Measurements from ENCODE around the gene ELSPBP1.
"Not testable (repeated sequence)": the region's sequence is repeated elsewhere in the genome, so short reads cannot be mapped to it uniquely, and the experiment has no call there.

ELSPBP1 gene

DNA sequence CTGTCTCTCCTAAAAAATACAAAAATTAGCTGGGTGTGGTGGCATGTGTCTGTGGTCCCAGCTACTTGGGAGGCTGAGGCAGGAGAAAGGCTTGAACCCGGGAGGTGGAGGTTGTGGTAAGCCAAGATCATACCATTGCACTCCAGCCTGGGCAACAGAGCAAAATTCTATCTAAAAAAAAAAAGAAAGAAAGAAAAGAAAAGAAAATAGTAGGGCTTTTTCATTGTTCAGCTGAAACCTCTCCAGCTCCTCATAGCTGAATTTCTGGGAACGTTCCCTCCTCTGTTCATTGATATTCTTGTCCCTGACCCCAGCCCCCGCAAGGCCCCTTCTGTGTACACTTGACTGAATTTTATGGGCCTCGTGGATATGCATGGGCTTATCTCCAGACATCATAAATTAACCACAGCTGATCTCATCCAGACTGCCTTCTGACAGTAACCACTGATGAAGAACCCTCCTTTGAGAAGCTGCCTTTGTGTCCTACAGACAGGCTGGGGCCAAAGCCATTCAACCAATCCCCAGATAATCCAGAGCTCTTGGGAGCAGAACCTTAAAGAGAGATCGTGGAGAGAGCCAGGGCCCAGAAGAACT, at the start of gene ELSPBP1:
Gene ELSPBP1 (plus strand): TSS at position 424 of the 594 bp plus-strand sequence. CDS start 14,036 bp downstream, outside the sequence.
- no peak for DNase-seq (ENCODE audit: low read depth)

DNA sequence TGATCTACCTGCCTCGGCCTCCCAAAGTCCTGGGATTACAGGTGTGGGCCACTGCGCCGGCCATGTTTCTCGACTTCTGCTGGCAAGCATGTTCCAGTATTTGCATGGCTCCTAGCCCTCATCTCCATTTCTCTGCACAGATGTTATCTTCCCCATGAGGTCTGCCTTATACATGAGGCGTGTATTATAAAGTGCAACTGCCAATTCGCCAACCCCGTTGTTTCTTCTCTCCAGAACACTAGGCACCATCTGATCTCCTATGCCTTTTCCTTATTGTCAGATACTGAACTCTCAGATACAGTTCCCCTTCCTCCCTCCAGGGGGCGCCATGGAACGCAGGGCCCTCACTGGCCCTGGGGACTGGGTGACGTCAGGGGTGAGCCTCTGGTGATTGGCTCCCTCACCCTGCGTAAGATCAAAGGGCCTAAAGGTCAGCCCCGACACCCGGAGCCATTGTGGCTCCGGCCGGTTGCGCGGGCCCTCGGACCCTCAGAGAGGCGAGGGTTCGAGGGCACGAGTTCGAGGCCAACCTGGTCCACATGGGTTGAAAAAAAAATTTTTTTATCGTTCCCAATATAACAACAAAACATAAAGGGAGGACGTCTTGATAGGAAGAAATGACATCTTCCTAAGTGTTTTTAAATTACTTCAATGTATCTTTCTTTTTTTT, 44.4 kb upstream of the ELSPBP1 start:
- DNase-seq (ENCODE audit: low read depth) = not testable (repeated sequence)

DNA sequence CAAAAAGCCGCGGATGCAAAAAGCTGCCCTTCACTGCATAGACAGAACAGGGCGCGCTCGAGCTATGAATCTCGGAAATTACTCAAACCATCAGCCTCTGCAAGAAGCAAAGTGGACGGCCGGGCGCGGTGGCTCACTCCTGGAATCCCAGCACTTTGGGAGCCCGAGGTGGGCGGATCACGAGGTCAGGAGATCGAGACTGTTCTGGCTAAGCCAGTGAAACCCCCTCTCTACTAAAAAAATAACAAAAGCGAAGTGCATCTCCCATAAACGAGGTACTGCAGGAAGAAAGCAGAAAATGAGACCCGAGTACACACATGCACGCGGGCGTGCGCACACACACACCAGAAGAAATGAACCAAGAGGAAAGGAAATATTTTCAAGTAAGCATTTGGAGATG, 42.3 kb upstream of the ELSPBP1 start:
- not testable (repeated sequence) for DNase-seq (ENCODE audit: low read depth)

DNA sequence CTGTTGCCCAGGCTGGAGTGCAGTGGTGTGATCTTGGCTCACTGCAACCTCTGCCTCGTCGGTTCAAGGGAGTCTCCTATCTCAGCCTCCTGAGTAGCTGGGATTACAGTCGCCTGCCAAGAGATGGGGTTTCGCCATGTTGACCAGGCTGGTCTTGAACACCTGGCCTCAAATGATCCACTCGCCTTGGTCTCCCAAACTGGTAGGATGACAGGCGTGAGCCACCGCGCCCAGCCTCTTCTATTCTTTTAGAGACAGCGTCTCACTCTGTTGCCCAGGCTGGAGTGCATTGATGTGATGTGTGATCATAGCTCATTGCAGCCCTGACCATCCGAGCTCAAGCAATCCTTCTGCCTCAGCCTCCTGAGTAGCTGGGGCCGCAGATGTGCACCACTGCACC, 38.5 kb upstream of the ELSPBP1 start:
- not testable (repeated sequence) for DNase-seq (ENCODE audit: low read depth)

DNA sequence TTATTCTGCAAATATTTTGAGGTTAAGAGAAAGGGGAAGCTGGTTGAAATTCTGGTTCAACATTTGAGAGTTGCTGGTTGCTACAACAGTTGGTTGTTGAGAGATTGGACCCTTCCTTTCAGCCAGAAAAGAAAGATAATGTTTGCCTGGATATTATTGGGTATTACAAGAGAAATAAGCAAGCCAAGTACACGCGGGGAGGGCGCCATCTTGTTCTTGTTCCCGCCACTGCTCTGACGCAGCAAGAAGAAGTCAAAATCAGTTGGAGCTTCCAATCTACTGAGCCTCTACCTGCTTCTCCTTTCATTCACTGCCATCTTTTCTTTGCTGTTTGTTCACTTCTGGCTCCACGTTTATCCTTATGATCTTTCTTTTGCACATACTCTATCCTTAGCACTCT, 20.9 kb upstream of the ELSPBP1 start:
- no peak for DNase-seq (ENCODE audit: low read depth)

DNA sequence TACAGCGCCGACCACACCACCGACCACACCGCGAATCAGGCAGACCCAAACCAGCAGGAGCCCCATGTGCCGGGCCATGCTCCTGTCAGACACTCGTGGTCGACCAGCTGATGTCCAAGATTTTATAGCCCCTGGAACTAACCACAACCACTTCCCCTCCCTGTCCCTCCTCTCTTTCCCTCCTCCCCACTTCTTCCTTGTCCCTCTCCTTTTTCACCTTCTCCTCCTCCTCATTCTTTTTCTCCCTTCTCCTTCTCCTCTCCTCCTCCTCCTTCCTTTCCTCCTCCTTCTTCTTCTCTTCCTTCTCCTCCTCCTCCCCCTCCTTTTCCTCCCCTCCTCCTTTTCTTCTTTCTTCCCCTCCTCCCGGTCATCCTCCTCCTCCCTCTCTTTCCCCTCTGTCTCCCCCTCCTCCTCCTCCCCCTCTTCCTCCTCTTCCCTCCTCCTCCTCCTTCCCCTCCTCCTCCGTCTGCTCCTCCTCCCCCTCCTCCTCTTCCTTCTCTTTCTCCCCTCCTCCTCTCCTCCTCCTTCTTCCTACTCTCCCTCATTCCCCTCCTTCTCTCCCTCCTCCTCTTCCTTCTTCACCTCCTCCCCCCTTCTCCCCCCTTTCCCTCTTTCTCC, 3.1 kb upstream of the ELSPBP1 start:
- DNase-seq (ENCODE audit: low read depth) = no peak

DNA sequence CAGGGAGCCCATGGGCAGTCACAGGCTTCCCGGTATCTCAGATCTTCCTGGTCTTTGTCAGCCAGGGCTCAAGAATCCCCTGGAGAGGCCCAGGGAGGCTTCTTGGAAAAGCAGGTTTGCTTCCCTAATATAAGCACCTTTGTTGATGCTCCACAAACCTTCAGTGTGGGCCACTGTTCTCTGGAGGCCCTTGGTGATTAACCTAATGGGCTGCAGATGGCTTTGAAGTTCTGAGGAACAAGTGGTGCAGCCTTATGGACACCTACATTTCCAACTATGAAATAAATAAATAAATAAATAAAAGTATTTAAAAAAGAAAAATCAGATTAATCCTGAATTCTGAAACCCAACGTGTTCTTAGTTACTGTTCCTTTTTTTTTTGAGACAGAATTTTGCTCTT, 2.4 kb upstream of the ELSPBP1 start, which contains the start of gene BSPH1:
Gene BSPH1 (minus strand): TSS at position 101 of the 400 bp plus-strand sequence. CDS start 89 bp downstream, at position 12.
- DNase-seq (ENCODE audit: low read depth) = no peak

DNA sequence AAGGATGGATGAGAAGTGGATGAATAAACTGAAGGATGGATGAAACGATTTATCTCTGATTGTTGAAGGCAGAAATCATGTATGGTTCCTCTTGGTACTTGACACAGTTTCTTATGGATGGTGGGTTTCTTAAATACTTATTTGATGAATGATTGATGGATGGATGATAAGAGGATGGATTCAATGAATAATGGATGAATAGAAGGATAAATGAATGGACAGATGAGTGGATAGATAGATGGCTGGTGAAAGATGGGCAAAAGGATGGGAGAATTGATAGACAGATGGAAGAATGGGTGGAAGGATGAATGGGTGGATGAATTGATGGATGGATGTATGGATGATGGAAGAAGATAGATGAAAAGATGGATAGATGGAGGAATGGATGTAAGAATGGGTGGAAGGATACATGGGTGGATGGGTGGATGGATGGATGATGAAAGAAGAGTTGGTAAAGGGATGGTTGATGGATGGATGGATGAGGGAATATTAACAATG, 1.8 kb downstream of the ELSPBP1 start:
- no peak for DNase-seq (ENCODE audit: low read depth)

DNA sequence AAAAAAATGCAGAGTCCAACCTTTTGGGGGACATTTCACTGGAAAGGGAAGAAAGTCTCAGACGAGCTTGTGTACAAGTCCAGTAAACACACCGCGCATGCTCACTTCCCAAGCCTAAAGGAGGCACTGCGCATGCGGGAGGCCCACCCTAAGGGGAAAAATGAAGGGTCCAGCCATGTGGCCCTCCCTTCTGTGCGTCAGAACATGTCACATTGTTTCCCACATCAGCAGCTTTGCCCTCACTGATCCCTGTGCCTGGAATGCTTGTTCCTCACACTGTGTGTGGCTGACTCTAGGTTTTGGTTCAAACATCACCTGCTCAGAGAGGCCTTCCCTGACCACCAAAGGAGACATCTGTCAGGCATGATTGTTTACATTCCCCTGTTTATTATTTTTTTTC, 4.4 kb downstream of the ELSPBP1 start:
- DNase-seq (ENCODE audit: low read depth) = no peak

DNA sequence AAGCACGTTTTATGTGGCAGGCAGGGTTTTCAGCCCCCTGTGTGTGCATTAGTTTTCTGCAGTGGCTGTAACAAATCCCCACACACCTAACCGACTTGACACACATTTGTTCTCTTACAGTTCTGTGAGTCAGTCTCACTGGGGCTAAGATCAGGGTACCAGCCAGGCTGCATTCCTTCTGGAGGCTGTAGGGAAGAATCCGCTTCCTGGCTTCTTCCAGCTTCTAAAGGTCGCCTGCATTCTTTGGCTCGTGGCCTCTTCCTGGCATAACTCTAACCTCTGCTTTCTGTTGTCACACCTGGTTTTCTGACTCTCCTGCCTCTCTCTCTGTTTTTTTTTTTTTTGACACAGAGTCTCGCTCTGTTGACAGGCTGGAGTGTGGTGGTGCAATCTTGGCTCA, 6.4 kb downstream of the ELSPBP1 start:
- DNase-seq (ENCODE audit: low read depth) = no peak

DNA sequence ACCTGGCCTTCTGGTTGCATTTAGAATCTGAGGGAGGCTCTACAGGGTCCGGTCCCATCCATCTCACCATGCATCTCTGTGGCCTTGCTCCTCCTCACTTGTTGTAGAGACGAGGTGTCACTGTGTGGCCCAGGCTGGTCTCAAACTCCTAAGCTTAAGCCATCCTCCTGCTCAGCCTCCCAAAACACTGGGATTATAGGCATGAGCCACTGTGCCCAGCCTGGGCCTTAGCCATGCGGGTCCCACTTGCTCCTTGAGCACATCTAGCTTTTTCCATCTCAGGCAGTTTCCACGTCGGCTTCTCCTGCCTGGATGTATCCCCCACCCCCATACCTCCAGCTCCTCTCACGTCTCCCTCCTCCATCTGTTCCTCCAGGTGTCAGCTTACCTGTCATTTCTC, 9.8 kb downstream of the ELSPBP1 start:
- no peak for DNase-seq (ENCODE audit: low read depth)

DNA sequence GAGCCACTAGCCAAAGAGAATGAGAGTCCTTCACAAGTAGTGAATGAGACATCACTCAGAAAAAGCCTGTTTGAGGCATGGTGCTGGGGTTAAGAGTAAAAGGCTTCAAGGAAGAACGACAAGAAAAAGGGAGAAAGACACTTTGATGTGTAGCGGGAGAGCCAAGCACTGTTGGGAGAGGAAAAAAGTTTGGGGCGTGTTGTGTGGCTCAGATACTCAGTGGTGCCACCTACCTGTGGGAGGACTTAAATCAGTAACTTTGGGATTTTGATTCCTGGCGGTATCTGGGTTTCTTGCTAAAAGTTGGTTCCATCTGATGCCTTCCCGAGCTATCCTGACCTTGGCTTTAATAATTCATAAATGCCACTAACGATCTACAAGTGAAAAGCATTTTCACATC, 12.3 kb downstream of the ELSPBP1 start:
- DNase-seq (ENCODE audit: low read depth) = no peak

DNA sequence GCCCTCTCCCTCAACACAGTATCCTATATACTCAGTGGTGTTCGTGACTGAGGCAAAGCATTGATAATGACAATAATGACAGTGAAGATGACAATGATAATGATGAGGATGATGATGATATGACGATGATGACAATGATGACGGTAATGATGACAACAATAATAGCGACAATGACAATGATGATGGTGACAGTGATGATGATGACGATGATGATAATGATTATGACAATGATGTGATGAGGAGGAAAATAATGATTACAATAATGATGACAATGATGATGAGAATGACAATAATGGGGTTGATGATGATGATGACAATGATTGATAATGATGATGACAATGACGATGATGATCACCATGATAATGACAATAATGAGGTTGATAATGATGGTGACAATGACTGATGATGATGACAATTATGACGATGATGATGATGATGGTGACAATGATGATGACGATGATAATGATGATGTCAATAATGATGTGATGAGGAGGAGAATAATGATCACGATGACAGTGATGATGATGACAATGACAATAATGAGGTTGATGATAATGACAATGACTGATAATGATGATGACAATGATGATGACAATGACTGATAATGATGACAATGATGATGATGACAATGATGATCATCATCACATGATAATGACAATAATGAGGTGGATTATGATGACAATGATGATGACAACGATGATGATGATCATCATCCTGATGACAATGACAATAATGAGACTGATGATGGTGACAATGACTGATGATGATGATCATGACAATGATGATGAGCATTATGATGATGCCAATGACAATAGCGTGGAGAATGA, 16.7 kb downstream of the ELSPBP1 start:
- DNase-seq (ENCODE audit: low read depth) = no peak

DNA sequence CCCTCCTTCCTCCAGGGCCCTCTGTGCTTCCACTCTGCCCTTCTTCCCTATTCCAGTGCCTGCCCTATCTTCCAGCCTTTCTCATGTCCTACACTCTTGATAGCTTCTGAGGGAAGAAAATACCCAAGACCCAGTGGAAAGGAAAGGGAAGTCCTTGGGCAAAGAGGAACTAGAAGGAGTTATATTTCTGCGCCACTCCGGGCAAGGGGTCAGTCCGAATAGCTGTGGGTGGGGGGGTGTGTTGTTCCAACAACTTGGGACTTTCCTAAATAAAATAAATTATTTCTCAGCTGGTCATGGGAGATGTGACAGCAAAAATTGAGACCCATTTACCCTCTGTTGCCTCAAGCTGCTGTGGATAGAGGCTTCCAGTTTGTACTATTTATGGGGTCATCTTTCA, 26.3 kb downstream of the ELSPBP1 start:
- no peak for DNase-seq (ENCODE audit: low read depth)

DNA sequence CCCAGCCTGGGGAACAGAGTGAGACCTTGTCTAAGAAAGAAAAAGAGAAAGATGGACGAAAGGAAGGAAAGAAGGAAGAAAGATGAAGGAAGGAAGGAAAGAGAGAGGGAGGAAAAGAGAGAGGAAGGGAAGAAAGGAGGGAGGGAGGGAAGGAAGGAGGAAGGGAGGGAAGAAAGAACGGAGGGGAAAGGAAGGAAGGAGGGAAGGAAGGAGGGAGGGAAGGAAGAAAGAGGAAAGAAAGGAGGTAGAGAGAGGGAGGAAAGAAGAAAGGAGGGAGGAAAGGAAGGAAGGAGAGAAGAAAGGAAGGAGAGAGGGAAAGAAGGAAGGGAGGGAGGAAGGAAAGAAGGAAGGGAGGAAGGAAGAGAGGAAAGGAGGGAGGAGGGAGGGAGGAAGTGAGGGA, 28.6 kb downstream of the ELSPBP1 start:
- no peak for DNase-seq (ENCODE audit: low read depth)

DNA sequence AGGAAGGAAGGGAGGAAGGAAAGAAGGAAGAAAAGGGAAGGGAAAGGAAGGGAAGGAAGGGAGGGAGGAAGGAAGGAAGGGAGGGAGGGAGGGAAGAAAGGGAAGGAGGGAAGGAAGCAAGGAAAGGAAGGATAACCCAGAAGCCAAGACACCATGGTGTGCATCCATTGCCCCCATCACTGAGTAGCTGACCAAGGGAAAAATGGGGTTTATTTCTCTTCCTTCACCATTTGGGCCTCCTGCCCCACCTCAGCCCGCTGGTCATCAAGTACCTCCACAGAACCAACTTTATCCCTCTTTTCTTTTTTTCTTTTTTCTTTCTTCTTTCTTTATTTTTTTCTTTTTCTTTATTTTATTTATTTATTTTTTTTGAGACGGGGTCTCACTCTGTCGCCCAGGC, 29.1 kb downstream of the ELSPBP1 start:
- no peak for DNase-seq (ENCODE audit: low read depth)

DNA sequence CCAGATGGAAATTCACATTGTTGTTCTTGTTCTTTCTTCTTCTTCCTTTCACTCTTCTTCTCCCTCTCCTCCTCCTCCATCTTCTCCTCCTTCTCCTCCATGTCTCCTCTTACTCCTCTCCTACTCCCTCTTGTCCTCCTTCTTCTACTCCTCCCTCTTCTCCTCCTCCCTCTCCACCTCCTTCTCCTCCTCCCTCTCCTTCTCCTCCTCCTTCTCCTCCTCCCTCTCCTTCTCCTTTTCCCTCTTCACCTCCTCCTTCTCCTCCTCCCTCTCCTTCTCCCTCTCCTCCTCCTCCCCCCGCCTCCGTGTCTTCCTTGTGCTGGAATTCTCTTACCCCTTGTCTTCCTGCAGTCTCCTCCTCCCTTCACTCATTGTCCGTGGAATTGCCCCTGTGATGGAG, 31.0 kb downstream of the ELSPBP1 start:
- DNase-seq (ENCODE audit: low read depth) = no peak

DNA sequence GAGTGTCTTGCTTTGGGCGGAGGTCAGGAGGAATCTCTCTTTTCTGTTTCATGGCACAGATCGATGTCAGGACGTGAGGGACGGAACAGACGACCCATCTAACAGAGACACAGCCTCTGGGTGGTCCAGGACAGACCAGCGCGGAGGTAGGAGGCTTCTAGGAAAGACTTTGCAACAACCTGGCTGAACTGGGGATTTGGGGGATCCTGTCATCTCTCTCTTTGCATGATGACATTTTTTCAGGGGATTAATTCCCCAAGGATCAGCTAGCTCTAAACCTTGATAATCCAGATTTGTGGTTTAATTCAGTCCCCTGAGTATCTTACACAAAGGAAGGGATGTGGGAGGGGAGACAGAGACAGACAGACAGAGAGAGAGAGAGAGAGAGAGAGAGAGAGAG, 35.0 kb downstream of the ELSPBP1 start:
- DNase-seq (ENCODE audit: low read depth) = no peak

DNA sequence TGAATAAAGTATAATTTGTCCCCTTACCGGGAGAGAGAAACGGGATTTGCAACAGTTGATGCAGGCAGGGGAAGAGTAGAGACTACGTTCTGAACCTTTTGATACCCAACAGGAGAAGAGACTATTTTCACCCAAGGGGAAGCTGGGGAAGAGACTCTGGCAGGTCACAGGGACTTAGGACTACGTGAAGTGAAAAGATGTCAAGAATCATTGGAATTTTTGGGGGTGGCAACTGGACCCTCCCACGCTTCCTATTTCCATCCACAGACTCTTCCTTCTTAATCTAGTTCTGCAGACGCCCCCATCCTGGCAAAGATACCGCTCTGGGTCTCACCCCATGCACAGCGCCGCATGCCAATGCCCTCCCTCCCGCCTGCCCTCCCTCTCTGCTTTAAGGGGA, 35.6 kb downstream of the ELSPBP1 start:
- DNase-seq (ENCODE audit: low read depth) = no peak

DNA sequence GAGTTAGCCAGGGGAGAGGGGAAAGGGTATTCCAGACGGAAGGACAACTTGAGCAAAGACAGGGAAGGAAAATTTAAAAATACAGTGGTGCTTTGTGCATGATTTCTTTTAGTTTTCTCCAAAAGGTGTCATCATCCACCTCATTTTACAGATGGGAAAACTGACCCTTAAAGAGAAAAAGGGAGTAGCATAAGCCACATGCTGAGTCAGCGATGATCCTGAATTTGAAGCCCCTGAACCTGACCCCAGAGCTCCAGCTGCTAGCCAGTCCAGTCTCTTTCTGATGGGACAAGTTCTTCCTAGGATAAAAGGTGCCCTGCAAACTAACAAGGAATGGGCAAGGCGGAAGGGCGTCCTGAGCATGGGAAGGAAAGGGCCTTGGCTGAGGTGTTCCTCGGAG, 39.2 kb downstream of the ELSPBP1 start:
- no peak for DNase-seq (ENCODE audit: low read depth)

DNA sequence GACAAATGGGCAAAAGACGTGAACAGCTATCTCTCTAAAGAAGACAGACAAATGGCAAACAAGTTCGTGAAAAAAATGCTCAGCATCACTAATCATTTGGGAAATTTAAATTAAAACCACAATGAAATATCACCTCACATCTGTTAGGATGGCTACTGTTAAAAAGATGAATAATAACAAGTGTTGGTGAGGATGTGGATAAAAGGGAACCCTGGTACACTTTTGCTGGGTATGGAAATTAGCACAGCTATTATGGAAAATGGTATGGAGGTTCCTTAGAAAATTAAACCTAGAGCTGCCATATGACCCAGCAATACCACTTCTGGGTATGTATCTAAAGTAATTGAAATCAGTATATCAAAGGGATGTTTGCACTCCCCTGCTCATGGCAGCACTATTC, 42.3 kb downstream of the ELSPBP1 start:
- DNase-seq (ENCODE audit: low read depth) = no peak

DNA sequence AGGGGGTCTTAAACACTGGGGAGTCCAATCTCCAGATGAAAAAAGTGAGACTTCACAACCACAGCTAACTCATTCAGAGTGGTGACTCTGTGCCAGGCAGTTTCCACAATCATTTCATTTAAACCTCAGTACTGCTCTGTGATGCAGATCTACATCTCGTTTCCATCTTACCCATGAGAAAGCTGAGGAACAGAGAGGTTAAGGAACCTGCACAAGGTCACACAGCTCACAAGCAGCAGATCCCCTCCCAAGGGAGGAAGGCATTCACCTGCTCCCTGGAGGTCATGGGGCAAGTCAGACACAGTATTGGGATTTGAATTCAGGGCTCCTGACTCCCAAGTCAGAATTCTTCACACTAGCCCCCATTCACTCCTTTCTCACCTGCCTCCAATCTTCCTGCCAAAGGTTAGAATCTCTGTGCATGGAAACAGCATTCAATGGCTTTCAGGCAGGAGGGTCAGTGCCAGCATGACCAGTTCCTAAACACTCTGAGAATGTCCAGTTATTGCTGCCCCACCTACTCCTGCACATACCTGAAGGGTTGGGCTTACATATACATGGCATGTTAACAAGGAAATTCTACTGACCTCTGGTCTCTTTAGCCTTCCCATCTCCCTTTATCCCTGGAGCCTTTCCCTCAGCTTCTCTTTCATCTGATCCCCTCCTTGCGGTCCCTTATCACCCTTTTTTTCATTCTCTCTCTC, 47.6 kb downstream of the ELSPBP1 start:
- no peak for DNase-seq (ENCODE audit: low read depth)

Data from activated T-cell treated with anti-CD3 and anti-CD28 coated beads for 1 hour (primary cell).